ENCODE data around the gene ITGA7.
A peak's percentile ranks its signal among the peaks of the same experiment; 100 is the strongest.

ITGA7 gene

DNA sequence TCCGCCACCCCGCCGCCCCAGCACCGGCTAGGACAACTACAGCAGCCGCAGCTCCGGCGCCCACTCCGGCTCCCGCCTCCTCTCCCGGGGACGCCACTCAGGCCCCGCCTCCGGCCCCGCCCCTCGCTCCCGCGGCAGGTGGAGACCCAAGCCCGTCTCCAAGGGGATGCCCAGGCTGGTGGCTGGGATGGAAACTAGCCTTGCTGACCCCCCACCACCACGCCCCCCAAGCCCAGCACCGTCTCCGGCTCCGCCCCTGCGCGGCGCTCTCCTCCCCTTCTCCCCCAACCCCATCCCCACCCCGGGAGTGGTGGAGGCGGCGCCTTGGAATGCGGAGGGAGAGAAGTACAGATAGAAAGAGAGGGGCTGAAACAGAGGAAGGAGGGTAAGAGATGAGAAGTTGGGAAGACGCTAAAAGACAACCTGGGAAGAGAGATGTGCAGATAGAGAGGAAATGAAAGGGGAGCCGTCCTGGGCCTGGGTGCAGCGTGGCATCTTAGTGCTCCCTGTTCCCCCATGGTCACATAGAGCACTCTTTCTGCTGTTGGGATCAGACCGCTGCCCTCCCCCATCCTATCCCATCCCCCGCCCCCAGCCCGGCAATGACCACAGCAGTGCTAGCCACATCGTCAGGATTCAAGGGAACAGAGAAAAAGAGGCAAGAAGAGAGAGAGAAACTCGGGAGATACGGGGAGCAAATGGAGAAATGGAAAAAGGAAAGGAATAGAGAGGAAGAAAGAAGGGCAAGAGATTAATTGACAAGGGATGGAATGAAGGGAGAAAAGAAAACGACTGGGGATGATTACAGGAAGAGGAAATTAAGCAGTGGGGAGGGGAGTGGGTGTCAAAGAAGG, at the start of gene ITGA7:
TSS of gene ITGA7 (minus strand) at position 64 of the 854 bp plus-strand sequence. CDS start 222 bp downstream, outside the sequence.
- DNase-seq = no peak

DNA sequence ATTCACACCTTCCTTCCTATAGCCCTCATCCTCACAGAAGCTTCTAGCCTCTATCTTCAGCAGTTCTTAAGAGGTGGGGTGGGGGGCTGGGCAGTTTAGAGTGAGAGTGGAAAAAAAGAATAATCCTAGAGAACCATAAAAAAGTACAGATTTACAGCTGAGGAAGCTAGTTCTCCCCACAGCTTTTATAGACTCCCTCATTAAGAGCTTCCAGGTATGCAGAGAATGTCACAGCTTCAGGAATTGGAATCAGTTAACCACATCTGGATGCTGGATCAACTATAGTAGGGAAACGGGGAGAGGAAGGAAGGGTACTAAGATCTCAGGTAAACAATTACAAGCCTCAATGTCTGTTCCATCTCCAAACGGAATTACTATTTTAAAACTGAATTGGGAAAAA, 47.5 kb upstream of the ITGA7 start:
- DNase-seq = no peak

DNA sequence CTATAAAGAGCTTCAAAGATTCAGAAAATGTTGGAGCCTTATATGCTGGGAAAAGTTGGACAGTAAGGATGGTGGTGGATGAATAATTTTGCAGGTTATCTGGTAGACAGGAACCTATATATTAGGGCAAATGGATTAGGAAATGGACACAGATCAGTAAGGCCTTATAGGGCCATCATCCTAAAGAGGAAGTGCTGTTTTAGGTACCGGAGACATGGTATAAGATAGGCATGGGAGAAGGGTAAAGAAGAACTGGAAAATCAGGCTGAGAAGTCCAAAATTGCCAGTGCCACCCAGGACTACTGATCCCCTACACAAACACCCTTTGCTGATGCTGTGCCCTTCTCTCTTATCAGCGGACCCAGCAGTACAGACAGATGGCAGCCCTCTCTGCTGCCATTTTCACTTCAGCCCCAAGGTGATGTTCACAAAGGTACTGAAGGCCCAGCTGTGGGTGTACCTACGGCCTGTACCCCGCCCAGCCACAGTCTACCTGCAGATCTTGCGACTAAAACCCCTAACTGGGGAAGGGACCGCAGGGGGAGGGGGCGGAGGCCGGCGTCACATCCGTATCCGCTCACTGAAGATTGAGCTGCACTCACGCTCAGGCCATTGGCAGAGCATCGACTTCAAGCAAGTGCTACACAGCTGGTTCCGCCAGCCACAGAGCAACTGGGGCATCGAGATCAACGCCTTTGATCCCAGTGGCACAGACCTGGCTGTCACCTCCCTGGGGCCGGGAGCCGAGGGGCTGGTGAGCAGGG, 40.7 kb upstream of the ITGA7 start:
- no peak for DNase-seq

DNA sequence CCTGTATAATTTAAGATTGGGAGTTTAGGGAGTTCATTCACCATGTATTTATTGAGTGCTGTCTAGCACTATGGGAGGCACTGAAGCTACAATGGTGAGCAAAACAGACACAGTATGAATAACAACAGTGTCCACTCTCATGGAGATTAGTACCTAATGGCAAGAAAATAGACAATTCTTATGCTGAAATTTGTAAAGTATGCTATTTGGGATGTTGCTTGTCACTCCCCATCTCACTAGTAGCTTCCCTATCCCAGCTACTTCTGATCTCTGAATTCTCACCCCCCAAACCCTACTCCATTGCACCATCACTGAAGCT, 39.2 kb upstream of the ITGA7 start:
- DNase-seq = no peak

DNA sequence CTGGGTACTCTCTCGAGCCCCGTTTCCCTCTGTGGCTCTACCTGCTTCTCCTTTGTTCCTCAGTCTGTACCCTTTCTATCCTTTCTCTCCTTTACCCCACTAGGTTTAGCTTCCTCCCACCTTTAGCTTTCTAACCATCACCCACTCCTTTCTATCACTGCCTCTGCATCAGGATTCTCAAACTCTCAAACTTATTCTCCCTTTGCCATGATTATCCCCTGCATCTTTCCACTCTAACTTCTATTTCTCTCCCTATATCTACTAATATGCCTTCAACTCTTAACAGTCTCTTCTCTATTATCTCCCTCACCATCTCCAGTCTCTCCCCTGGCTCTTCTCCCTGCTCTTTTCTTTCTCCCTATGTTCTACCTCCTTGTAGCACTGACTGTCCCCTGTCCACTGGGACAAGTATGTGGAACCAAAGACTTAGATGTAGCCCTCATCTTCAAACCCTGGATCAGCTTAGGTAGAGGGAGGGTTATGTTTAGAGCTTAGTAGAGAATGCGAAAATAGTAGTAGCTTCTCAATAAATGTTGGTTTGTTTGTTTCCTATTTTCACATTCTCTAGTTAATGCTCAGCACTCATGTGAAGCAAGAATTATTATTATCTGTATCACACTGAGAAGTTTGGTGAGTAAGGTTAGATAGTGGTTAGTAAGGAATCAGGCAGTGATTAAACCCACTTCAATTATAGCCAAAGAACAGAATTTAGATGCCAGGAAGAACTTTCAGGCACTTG, 38.6 kb upstream of the ITGA7 start:
- no peak for DNase-seq

- DNase-seq = no peak
These were observed 37.9 kb upstream of the ITGA7 start for GRCh38 chr12:55745361-55746173.

DNA sequence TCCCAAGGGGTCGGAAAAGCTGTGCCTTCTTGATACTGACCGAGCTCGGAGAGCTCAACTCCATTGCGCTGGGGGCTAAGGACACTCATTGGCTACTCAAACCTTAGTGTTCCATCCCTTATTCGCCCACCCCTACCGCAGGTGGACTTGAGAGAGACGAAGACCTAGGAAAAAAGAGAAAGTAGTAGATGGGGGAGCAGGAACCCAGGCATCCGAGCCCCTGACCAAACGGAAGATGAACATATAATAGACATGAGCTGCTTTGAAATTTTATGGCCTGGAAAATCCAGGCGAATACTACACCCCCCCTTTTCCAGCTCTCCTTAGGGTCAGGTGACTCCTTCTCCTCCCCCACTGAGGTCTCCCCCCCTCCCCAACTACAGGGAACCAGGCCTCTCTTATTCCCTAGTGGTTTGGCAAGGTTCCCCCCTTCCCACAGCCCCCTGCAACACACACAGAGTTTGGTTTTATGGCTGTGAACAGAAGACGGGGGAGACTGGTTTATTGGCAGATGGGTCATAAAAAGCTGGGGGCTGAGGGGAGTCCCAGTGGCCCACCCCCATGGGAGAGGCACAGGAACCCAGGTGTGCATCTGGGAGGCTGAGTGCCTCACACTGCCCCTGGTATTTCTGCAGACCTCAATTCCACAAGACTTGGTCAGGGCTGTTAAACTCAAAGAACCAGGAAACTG, 36.8 kb upstream of the ITGA7 start:
- no peak for DNase-seq

DNA sequence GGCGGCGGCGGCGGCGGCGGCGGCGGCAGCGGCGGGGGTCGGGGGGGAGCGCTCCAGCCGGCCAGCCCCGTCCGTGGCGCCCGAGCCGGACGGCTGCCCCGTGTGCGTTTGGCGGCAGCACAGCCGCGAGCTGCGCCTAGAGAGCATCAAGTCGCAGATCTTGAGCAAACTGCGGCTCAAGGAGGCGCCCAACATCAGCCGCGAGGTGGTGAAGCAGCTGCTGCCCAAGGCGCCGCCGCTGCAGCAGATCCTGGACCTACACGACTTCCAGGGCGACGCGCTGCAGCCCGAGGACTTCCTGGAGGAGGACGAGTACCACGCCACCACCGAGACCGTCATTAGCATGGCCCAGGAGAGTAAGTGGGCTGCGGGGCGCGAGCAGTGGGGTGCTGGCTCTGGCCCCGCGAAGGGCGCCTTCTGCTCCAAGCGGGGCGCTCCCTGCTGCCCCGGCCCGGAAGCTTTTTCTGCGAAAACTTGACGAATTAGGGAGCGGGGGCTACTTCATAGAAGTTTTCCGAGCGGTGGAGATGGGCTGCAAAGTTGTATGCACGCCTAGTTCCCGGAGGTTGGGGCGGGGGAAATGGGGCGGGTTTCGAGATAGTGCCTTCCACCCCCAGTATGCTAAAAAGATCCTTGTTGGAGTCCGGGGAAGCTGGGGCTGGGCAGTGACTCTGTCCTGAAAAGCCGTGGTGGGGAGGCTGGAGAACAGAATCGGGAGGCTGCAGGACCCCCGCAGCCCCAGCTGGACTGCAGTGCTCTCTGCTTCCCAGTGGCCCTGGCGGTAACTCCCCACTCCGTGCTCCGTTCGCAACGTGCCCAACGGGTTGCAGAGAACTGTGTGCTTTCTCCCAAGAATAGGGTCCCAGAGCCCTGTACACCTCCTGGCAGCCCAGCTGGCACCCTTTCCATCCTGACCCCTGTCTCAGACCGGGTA, 36.0 kb upstream of the ITGA7 start:
- DNase-seq = peak; percentile 79

DNA sequence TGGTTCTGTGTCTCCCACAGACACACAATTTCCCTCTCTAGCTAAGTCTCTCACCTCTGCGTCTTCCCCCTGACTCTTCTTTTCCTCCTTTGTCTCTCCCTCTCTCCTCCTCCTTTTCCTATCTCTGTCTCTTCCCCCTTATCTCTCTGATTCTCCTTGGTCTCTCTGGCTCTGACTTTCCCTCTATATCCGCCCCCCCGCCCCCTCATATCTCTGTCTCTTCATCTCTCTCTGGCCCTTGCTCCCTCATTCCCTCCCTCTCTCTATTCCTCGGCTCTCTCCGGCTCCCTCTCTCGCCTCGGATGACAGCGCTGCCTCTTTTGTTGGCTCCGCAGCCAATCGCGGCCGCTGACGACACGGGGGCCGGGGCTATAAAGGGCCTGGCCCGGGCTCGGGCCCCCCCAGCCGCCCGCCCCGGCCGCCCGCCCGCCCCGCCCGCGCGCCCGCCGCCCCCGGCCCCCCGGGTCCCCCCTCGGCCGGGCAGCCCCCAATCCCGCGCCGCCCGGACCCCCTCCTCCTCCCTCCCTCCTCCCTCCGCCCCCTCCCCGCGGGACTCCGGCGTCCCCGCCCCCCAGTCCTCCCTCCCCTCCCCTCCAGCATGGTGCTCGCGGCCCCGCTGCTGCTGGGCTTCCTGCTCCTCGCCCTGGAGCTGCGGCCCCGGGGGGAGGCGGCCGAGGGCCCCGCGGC, 35.2 kb upstream of the ITGA7 start, which contains the start of gene GDF11:
TSS of gene GDF11 (plus strand) at position 404 of the 687 bp plus-strand sequence. CDS start at position 599, 195 bp downstream.
- peak; percentile 90 for DNase-seq

GRCh38 chr12:55741931-55742680, 34.4 kb upstream of the ITGA7 start:
- no peak for DNase-seq

DNA sequence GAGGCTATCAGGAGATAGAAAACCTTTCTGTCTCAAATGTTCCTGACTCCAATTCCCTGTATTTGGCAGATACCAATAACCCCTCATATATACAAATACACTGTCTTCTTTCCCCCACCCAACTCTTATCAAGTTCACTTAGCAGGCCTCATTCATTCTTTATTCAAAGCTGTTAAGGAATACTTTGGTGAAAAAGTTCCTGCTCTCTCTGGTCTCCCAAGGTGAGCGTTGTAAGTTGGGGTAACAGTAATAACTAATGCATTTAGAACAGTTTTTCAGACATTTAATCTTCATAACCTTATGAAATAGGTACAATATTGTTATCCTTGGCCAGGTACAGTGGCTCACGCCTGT, 31.3 kb upstream of the ITGA7 start:
- no peak for DNase-seq

- DNase-seq = peak; percentile 96
These were observed 30.7 kb upstream of the ITGA7 start for GRCh38 chr12:55738123-55739024.

- DNase-seq = peak; percentile 39
These were observed 29.9 kb upstream of the ITGA7 start for GRCh38 chr12:55737581-55738122.

DNA sequence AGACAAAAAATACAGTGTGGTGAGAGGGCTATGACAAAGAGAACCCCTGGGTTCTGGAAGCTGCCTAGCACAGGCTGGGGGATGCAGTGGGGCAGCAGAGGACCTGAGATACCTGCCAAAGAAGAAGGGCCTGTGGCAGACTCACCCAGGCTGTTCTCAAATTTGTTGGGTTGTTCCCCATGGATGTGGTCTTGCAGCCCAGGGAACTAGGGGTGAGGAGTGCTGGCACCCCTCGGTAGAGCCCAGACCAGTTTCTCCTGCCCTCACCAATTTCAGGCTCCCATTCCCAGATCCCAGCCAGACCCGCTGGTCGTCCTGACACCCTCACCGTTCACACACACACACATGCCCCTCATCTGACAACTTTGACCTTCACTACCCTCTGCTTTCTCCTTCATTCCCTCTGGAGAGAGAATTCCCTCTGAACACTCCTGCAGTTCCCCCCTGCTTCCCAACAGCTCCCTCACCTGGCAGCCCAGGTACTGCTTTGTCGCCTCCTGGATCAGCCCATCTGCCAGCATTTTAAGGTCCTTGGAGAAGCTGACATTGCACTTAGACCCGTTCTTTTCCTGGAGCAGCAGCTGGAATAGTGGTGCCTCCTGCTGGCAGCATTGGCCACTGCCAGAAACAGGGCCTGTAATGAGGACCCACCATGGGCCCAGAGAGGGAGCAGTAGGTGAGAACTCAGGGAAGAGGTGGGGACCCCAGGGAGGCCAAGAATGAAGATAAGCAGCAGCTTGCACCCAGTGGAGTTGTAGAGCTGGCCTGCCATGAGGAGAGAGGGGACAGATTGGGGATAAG, 29.3 kb upstream of the ITGA7 start:
- DNase-seq = peak; percentile 89

DNA sequence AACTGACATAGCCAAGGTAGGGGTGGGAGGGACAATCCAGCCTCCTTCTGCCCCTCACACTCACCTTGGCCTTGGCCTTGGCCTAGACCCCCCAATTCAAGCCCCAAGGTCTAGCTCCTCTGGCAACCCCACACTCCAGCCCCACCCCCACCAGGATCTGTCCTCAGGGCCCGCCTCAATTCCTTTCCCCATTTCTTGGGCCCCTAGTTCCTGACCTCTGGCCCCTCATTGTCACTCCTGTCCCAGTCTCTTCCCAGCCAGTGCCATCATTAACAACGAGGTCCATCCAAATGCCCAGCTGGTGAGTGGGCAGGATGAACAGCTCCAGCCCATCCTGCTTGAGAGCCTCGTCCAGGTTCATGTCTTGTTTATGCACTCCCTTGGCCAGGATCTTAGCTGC, 28.4 kb upstream of the ITGA7 start:
- DNase-seq = no peak

- DNase-seq = no peak
These were observed 26.9 kb upstream of the ITGA7 start for GRCh38 chr12:55734595-55734994.

GRCh38 chr12:55733858-55734257, 26.2 kb upstream of the ITGA7 start:
- DNase-seq = peak; percentile 51
